ENCODE measurements around the gene KRT78.

DNA sequence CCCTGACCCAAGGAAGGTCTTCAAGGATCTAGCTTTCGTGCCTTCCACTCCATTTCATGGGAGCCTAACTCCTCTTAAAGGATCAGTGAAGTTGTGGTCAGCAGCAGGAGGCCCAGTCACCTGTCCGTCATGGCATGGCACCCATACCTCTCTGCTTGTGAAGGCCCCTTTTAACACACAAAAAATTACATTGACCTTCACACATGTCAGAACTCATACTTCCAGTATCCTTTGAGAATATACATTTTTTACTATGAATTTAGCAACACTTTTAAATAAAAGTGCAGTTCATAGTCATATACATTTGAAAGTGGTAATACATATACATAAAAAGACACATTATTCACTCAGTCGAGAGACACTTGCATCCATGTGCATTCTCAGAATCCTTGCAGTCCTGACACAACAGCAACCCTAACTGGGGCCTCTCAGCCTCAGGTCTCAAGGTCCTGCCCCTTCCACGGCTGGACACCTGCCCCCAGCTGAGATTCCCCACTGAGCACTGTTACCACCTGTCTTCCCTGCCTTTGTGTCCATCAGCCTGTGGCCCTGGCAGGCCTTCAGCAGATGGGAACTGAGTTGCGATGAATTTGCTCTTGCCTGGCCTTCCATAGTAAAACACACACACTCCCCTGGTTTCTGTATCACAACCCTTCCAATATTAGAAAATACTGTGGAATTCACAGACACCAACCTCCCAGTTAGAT lies 49.1 kb downstream of the KRT78 start:
- no peak for TF ChIP-seq KDM1A (IDR thresholded peaks at IDR 0.05)
- TF ChIP-seq TRIM28 (IDR thresholded peaks at IDR 0.05): no peak
- TF ChIP-seq, protein P1, sequence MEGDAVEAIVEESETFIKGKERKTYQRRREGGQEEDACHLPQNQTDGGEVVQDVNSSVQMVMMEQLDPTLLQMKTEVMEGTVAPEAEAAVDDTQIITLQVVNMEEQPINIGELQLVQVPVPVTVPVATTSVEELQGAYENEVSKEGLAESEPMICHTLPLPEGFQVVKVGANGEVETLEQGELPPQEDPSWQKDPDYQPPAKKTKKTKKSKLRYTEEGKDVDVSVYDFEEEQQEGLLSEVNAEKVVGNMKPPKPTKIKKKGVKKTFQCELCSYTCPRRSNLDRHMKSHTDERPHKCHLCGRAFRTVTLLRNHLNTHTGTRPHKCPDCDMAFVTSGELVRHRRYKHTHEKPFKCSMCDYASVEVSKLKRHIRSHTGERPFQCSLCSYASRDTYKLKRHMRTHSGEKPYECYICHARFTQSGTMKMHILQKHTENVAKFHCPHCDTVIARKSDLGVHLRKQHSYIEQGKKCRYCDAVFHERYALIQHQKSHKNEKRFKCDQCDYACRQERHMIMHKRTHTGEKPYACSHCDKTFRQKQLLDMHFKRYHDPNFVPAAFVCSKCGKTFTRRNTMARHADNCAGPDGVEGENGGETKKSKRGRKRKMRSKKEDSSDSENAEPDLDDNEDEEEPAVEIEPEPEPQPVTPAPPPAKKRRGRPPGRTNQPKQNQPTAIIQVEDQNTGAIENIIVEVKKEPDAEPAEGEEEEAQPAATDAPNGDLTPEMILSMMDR (IDR thresholded peaks at IDR 0.05 in 2 of 3, conservative IDR thresholded peaks at IDR 0.05 in 1 of 3; ENCODE audit: insufficient read depth in 2 of 3, low read depth in 1 of 3, low read length in 3 of 3): no peak

Measured in K562 (cell line).